Right lobe of liver (tissue), 6 donors: Measurements from ENCODE around the gene TRIM43. TPM values are rescaled to one million over a fixed set of nuclear protein-coding genes. Genes with fewer than 3 reads are reported as not detected.
A peak's percentile ranks its signal among the peaks of the same experiment; 100 is the strongest.
"Not testable (repeated sequence)": the region's sequence is repeated elsewhere in the genome, so short reads cannot be mapped to it uniquely, and the experiment has no call there.

Source experiments
- ATAC-seq, 4 donors: fragments of 200-7000 bp; cut with Tn5 transposase; one replicate each; pipeline ENCODE4 v1.9.1; 2020; ENCODE audit warnings: mild to moderate bottlenecking in 4 of 4, moderate library complexity in 4 of 4
- DNase-seq, 3 donors: peaks; one replicate each; pipeline ENCODE4 v3.0.0-alpha.2; 2020
- H3K27ac ChIP-seq, 3 donors: fragments of 200-600 bp; one replicate each; pipeline ENCODE4 v1.8.0; 2022
- H3K27me3 ChIP-seq, 2 donors: fragments of 200-600 bp; one replicate each; pipeline ENCODE4 v1.8.0; 2022
- H3K36me3 ChIP-seq, 4 donors: fragments of 200-600 bp; sonication (generic) in 1 of 4; one replicate each; pipeline versions ENCODE4 v1.5.1 to v1.8.0; 2017 to 2022; ENCODE audit warnings: control low read depth in 1 of 4
- H3K4me1 ChIP-seq, 4 donors: fragments of 200-600 bp; sonication (generic) in 1 of 4; one replicate each; pipeline versions ENCODE4 v1.5.1 to v1.8.0; 2017 to 2022; ENCODE audit warnings: control low read depth in 1 of 4
- H3K4me3 ChIP-seq, 3 donors: fragments of 200-600 bp; one replicate each; pipeline ENCODE4 v1.8.0; 2022
- H3K9me3 ChIP-seq, 4 donors: fragments of 200-600 bp; sonication (generic) in 1 of 4; one replicate each; pipeline versions ENCODE4 v1.5.1 to v1.8.0; 2017 to 2022; ENCODE audit warnings: control low read depth in 1 of 4
- WGBS: methylation state at CpG from one replicate; pipeline ENCODE4 v1.1.6; 2018; ENCODE audit warnings: low coverage, low lambda C conversion rate; ENCODE audit not compliant: insufficient coverage; ENCODE audit errors: missing lambda C conversion rate; 5-methylcytosine and 5-hydroxymethylcytosine counted together
- intact Hi-C, 2 donors: fragments of 100-400 bp; cut with DNase I; formaldehyde crosslinking; loops; one replicate each; pipeline versions ENCODE4 v1.11.2 to v1.14.1; 2022
- total RNA-seq, 6 experiments: library from RNA; depleted of rRNA in 2 of 6; stranded (reverse); fragments of >200 nt in 2 of 6; fragmentation: NEBNext Ultra II Directional in 3 of 6; extraction: Animal tissue kit (Norgen Biotek cat#: 25700) in 3 of 6; gene quantifications; one replicate each; pipeline versions ENCODE4 v1.1.0 to v1.2.4, GENCODE V29; 2016 to 2023
- donor health status: DM: no; HTN: yes; CAD: no.
- donor health status: DM: no; HTN: no; CAD: no.
- donor health status: DM: no; HTN: no; CAD: no.
- donor health status: DM: no; HTN: yes; CAD: no.
- donor health status: DM: no; HTN: yes; CAD: no.

The TRIM43 gene
- total RNA-seq, 6 experiments from 2014 or later: not detected

GRCh38 chr2:95602146-95602545 is 10.3 kb downstream of the TRIM43 start:
- H3K4me3 ChIP-seq, DNase-seq, H3K27ac ChIP-seq, H3K36me3 ChIP-seq, ATAC-seq, H3K9me3 ChIP-seq, H3K4me1 ChIP-seq, intact Hi-C loops, H3K27me3 ChIP-seq: not testable (repeated sequence)

- DNase-seq, H3K27me3 ChIP-seq, H3K4me1 ChIP-seq, intact Hi-C loops, ATAC-seq, H3K27ac ChIP-seq, H3K4me3 ChIP-seq, H3K9me3 ChIP-seq, H3K36me3 ChIP-seq: not testable (repeated sequence)
- WGBS: no CpG with 5 or more reads among the region's 3 CpGs
Measured at GRCh38 chr2:95608356-95608755, 16.6 kb downstream of the TRIM43 start.

DNA sequence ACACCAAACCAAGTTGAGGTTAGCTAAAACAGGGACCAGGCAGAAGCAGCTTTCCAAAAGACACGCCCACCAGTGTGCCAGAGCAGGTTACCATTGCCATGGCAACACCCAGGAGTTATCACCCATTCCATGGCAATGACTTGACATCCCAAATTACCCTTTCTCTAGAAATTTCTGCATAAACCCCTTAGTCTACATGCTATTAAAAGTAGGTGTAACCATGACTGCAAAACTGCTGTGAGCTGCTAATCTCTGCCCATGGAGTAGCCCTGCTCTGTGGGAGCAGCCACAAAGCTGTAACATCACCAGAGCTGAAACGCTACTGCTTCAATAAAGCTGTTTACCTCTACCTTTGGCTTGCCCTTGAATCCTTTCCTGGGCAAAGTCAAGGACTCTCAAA is 18.0 kb downstream of the TRIM43 start:
- no CpG with 5 or more reads among the region's 2 CpGs for WGBS
- H3K9me3 ChIP-seq, H3K27me3 ChIP-seq, ATAC-seq, H3K36me3 ChIP-seq, DNase-seq, H3K4me1 ChIP-seq, H3K4me3 ChIP-seq, H3K27ac ChIP-seq, intact Hi-C loops: not testable (repeated sequence)

GRCh38 chr2:95613048-95613447 is 21.2 kb downstream of the TRIM43 start:
- H3K4me1 ChIP-seq, ATAC-seq, H3K27ac ChIP-seq, DNase-seq, intact Hi-C loops, H3K4me3 ChIP-seq, H3K36me3 ChIP-seq, H3K27me3 ChIP-seq, H3K9me3 ChIP-seq: not testable (repeated sequence)
- no CpG with 5 or more reads among the region's 3 CpGs for WGBS

DNA sequence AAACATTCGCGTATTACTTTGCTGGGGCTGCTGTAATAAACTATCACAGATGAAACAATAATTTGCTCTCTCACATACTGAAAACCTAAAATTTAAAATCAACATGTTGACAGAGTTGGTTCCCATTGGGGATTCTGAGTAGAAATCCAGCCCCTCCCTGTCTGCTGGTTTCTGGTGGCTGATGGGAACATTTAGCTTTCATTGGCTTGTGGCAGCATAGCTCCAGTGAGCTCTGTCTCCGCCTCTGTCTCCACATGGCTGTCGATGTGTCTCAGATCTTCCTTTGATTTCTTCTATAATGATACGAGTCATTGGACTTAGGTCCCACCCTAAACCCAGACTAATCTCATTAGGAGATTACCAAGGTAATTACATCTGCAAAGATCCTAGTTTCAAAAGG is 30.9 kb downstream of the TRIM43 start:
- H3K4me1 ChIP-seq, H3K36me3 ChIP-seq, H3K4me3 ChIP-seq, intact Hi-C loops, H3K27ac ChIP-seq, ATAC-seq, H3K27me3 ChIP-seq, H3K9me3 ChIP-seq, DNase-seq: not testable (repeated sequence)
- WGBS: no CpG with 5 or more reads among the region's 5 CpGs

DNA sequence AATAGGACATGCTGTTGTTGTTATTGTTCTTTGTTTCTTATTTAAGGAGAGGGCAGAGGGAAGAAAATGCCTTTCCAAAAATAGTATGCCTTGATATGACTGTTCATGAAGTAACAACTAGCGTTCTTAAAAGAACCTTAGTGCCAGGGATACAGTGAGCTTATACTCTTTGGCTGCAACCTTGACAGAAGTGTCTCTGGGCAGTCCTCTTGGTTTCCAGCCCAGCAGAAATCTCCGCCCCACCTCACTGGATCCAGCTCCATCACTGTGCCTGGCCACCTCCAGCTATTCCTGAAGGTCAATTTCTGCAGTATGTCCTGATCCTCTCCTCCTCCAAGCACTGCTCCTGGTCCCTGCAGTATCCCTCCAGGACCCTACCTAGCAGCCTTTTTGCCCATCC is 39.2 kb downstream of the TRIM43 start:
- H3K4me1 ChIP-seq, H3K27ac ChIP-seq, H3K9me3 ChIP-seq, H3K36me3 ChIP-seq, DNase-seq, H3K27me3 ChIP-seq, H3K4me3 ChIP-seq, intact Hi-C loops, ATAC-seq: not testable (repeated sequence)
- whole genome bisulfite sequencing: no CpG with 5 or more reads among the region's 2 CpGs

DNA sequence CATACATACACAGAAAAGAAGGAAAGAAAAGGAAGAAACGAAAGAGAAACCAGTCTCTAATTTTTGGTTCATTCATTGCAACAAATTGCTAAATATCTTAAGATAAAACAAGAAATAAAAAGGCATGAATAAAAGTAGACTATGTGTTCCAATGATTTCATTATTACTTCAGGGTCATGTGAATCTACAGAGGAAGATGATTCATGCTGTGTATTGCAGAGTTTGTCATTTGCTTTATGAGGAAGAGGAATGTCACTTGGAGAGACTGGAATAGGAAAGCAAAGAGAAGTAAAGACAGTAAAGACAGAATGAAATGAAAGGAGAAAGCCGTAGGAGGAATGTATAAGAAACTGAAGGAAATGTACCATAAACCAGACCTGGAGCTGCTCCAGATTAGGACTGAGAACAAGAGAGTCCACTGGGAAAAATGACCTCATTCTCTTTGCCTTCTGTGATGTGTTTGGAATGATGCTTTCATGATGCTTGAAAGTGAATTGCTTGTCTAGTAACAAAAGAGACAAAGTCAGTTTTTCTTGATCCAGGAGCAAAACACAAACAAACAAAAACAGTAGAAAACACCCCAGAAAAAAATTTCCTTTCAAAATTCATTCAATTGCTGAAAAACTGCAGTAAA is 41.9 kb downstream of the TRIM43 start:
- intact Hi-C loops, H3K36me3 ChIP-seq, H3K27me3 ChIP-seq, H3K4me1 ChIP-seq, H3K4me3 ChIP-seq, H3K27ac ChIP-seq, H3K9me3 ChIP-seq, DNase-seq: not testable (repeated sequence)
- WGBS: no CpG with 5 or more reads among the region's 2 CpGs
- peak in 1 of 4 donors; percentile 80 for ATAC-seq

DNA sequence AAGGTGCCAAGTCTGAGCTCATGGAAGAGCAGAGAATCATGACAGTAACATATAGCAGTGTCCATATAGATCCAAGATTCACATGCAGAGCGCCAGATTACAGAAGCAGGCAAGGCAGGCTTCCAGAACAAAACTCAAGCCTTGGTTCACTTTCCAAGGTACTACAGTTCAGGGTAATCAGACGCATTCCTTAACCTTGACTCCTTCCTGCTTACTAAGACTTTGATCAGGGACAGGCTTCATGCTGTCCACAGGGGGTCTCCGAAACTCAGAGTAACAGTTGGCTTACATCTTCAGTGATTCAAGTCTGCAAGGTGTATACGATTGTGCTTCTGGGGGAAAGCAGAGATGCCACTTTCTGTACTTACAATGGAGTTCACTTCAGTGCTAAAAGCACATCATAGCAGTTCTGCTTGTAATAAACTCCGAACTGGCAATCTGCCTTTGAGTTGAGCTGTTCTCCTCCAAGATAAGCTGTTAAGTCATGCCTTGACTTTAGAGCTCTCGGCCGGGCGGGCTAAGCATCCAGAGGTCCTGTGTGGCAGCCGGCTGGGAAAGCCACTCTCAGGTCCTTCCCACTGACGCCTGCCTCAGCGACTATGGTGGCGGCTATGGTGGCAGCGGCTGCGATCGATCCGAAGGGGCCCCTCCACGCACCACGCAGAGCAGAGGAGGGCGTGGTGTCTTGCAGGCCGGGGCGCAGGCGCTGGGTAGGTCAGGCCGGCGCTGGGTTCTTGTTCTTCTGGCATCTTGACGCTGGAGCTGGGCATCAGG is 48.9 kb downstream of the TRIM43 start:
- H3K27ac ChIP-seq, intact Hi-C loops: not testable (repeated sequence)
- WGBS: 60% methylated on average over 1 of the region's 25 CpGs

DNA sequence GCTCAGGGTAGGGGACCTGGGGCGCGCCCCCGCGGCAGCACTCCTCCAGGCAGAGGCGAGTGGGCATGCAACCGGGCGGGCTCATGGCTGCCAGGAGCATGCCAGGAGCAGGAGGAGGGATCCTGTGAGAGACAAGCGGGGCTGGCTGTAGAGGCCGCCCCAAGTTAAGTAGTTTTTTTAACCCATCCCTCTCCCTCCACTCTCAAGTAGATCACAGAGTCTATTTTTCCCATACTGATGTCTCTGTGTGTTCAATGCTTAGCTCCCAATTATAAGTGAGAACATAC is 49.4 kb downstream of the TRIM43 start:
- H3K9me3 ChIP-seq, ATAC-seq, DNase-seq, intact Hi-C loops, H3K36me3 ChIP-seq, H3K27me3 ChIP-seq, H3K4me1 ChIP-seq, H3K27ac ChIP-seq, H3K4me3 ChIP-seq: not testable (repeated sequence)
- WGBS: no CpG with 5 or more reads among the region's 9 CpGs

More for the DNA sequence above, 48.9 kb downstream of the TRIM43 start:
- H3K27me3 ChIP-seq, H3K4me3 ChIP-seq, DNase-seq, H3K4me1 ChIP-seq, H3K9me3 ChIP-seq, H3K36me3 ChIP-seq: not testable (repeated sequence)
- peak in 1 of 4 donors; percentile 9 for ATAC-seq

DNA sequence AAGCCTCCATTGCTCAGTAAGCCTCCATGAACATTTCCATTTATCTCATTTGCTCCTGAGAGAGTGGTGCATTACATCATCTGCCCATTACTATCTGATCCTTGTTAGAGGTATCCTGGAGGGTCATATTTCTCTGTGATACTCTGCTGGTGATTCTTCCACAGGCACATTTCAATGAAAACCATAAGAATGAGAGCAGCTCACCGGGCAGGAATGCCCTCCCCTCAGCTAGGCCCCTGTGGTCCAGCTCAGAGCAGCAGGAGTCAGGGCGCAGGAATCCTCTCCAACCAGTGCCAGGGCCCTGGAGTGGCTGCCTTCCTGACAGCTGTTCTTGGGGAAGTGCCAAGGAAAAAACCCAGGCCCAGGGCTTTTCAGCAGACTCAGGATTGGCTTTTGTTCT is 50.0 kb downstream of the TRIM43 start:
- intact Hi-C loops, H3K9me3 ChIP-seq, H3K4me1 ChIP-seq, DNase-seq, H3K27ac ChIP-seq, H3K36me3 ChIP-seq, H3K4me3 ChIP-seq, H3K27me3 ChIP-seq: not testable (repeated sequence)
- WGBS: no CpG with 5 or more reads among the region's 2 CpGs
- ATAC-seq: peak in 1 of 4 donors; percentile 5

GRCh38 chr2:95642360-95642759 is 50.6 kb downstream of the TRIM43 start:
- H3K4me1 ChIP-seq, H3K9me3 ChIP-seq, H3K4me3 ChIP-seq, intact Hi-C loops, H3K27me3 ChIP-seq, H3K36me3 ChIP-seq, H3K27ac ChIP-seq, ATAC-seq, DNase-seq: not testable (repeated sequence)
- WGBS: no CpG with 5 or more reads among the region's 2 CpGs

DNA sequence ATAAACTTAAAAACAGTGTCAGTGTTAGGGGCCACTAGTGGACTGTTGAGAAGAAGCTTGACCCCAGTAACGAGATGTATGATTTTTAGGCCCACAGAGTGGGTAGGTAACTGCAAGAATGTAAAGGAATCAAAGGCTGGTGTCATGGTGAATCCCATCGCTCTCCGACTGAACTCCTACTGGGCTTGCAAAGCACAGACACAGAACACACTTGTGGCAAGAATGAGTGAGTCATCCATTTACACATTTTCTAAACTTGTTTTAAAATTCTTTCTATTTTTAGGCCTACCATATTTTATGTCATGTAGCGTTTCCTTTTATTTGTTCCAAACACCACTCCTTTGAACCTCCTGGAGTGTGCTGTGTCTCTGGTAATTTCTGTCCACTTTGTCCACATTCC is 51.1 kb downstream of the TRIM43 start:
- ATAC-seq, H3K4me3 ChIP-seq, H3K27ac ChIP-seq, H3K4me1 ChIP-seq, H3K9me3 ChIP-seq, intact Hi-C loops, H3K36me3 ChIP-seq, DNase-seq, H3K27me3 ChIP-seq: not testable (repeated sequence)
- WGBS: no CpG with 5 or more reads among the region's 4 CpGs
